RWPE1 (cell line): Measurements from ENCODE around the gene POC5.

Source experiments
- CTCF ChIA-PET: fragments of 350-600 bp; sonication (Branson Sonifier 250); formaldehyde crosslinking; extraction: SDS; loops from one replicate; lab custom pipeline; 2021; lab: Yijun Ruan, JAX
- POLR2A ChIA-PET: fragments of 400-600 bp; formaldehyde crosslinking; extraction: SDS; loops from one replicate; lab custom pipeline; 2020; ENCODE audit warnings: antibody characterized with exemption; ENCODE audit not compliant: low non-redundant PET; lab: Yijun Ruan, JAX
- DNase-seq: peaks from one replicate; pipeline ENCODE4 v3.0.0; 2012; ENCODE audit warnings: low spot score
- H3K27ac ChIP-seq: fragments of 450-650 bp; 2 replicates; pipeline ENCODE4 v1.5.1; 2017
- TF ChIP-seq, protein P1 (sequence below): fragments of 450-650 bp; conservative IDR thresholded peaks from 2 replicates; pipeline ENCODE4 v1.5.1; 2017; ENCODE audit warnings: low read depth, mild to moderate bottlenecking

The POC5 gene

DNA sequence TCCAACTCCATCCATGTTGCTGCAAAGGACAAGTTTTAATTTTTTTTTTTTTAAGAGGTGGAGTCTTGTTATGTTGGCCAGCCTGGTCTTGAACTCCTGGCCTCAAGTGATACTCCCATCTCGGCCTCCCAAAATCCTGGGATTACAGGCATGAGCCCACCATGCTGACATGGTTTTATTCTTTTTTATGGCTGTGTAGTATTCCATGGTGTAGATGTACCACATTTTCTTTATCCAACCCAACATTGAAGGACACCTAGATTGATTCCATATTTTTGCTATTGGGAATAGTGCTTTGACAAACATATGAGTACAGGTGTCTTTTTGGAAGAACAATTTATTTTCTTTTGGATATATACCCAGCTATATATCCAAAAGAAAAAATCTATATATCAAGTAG, 6.1 kb upstream of the POC5 start:
- ChIA-PET POLR2A (no interaction called here), CTCF (interaction anchor here (1.2 kb wide), 1 partner anchor 12 kb away, joined by 6 read pairs; no protein-coding TSS in a partner anchor)
- H3K27ac ChIP-seq = no peak overlapping the region
- DNase-seq = no peak
- TF ChIP-seq, protein P1, sequence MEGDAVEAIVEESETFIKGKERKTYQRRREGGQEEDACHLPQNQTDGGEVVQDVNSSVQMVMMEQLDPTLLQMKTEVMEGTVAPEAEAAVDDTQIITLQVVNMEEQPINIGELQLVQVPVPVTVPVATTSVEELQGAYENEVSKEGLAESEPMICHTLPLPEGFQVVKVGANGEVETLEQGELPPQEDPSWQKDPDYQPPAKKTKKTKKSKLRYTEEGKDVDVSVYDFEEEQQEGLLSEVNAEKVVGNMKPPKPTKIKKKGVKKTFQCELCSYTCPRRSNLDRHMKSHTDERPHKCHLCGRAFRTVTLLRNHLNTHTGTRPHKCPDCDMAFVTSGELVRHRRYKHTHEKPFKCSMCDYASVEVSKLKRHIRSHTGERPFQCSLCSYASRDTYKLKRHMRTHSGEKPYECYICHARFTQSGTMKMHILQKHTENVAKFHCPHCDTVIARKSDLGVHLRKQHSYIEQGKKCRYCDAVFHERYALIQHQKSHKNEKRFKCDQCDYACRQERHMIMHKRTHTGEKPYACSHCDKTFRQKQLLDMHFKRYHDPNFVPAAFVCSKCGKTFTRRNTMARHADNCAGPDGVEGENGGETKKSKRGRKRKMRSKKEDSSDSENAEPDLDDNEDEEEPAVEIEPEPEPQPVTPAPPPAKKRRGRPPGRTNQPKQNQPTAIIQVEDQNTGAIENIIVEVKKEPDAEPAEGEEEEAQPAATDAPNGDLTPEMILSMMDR = no peak

DNA sequence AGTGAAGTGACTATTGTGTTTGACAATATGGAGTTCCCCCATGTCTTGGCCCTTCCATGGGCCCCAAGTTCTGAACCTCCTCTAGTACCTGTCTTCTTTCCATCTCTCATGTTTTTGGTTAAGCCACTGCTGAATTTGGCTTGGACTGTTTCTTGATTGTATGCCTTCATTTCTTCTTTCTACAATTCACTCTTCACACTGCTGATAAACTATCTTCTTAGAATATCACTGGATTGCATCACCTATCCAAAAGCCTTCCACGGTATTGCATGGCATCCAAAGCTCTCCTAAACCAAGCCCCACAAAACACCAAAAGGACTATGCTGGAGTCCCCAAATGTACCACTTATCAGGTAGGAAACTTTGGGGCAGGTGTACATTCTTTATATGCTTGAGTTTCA, 4.3 kb upstream of the POC5 start:
- TF ChIP-seq, protein P1 = no peak
- H3K27ac ChIP-seq = no peak overlapping the region
- POLR2A ChIA-PET = no interaction called here
- CTCF ChIA-PET = no interaction called here
- DNase-seq = no peak

DNA sequence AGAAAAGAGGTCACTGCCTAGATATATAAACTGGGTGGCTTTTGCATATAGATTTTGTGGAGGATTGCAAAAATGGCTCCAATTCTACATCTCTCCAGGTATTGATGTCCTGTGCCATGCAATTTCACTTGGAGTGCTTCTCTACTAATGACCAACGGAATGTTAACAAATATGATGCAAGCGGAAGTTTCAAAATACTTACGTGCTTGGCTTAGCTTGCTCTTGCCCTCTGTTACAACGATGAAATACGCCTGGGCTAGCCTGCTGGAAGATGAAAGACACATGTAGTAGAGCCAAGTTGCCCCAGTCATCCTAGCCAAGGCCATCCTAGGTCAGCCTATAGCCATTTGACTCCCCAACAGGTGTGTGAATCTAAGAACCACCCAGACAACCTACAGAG, 3.6 kb upstream of the POC5 start:
- TF ChIP-seq, protein P1 = no peak
- POLR2A ChIA-PET = no interaction called here
- DNase-seq = no peak
- CTCF ChIA-PET = no interaction called here
- H3K27ac ChIP-seq = no peak overlapping the region

DNA sequence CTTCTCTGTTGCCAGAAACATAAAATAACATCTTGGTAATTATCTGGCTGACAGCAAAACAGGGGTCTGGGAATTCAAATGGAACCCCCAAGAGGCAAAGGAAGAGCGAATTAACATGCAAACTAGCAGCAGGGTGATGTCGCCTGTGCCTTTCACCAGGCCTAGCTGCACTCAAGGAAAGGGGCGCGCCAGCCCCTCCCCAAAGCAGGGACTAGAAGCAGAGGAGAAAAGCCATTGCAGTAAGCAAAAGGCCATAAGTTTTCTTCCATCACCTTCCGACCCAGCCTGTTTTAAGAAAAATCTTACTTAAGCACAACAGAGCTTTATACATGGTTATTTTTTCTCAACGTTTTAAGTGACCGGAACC, 539 bp downstream of the POC5 start:
- TF ChIP-seq, protein P1 = no peak
- POLR2A ChIA-PET = interaction anchor here (0.9 kb wide), 1 partner anchor 207 kb away, joined by 3 read pairs; no protein-coding TSS in a partner anchor
- CTCF ChIA-PET = interaction anchor here (0.7 to 1.2 kb wide), 3 partner anchors 36 to 885 kb away, joined by 3 to 4 read pairs (median 3); no protein-coding TSS in a partner anchor
- H3K27ac ChIP-seq = peak overlapping the region; percentile 93
- no peak for DNase-seq

DNA sequence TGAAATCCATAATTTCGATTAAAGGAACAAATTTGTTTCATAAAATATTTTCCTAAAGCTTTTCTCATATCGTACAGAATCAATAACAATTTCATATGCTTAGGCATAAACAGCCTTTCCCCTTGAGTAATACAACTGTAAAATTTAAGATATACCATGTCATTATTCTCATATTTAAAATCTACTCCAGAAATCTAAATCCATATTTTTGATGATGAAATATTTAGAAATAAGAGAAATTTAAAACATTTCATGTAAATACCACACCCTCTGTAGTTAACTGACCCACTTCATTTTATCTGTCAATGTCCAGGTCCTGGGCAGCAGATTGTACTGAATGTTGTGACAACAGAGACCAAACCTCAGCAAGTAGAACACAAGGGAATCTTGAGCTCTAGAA, 5.1 kb downstream of the POC5 start:
- ChIA-PET POLR2A (no interaction called here), CTCF (interaction anchor here (0.6 kb wide), 2 partner anchors 139 to 526 kb away, joined by 5 read pairs; no protein-coding TSS in a partner anchor)
- DNase-seq = no peak
- TF ChIP-seq, protein P1 = no peak
- H3K27ac ChIP-seq = no peak overlapping the region

DNA sequence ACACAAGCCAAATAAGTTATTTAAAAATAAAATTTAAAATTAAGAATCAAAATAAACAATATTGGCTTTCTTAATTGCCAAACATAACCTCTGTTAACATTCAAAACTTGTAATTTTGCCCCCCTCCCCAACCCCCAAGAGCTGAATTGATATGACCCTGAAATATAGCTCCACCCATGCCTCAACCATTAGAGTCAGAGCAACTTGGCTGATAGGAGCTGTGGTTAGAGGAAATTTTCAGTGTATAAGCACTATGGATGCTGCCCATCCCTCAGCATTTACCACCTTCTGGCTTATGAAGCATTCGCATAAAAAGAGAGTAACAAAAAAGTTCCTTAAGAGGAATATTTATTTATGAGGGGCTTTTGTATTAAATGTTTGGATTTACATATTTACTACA, 6.1 kb downstream of the POC5 start:
- POLR2A ChIA-PET = interaction anchor here (0.7 kb wide), 1 partner anchor 26 kb away, joined by 4 read pairs; no protein-coding TSS in a partner anchor
- no peak overlapping the region for H3K27ac ChIP-seq
- CTCF ChIA-PET = no interaction called here
- no peak for DNase-seq
- TF ChIP-seq, protein P1 = no peak
